Common myeloid progenitor, CD34-positive (primary cell): Measurements from ENCODE around the gene LRRC74B.
A peak's percentile ranks its signal among the peaks of the same experiment; 100 is the strongest.

ENCODE experiments used
- CTCF ChIA-PET: fragments of 350-600 bp; sonication (Branson Sonifier 250); formaldehyde crosslinking; loops from one replicate; lab custom pipeline; 2021; ENCODE audit warnings: antibody characterized with exemption; lab: Charles Lee
- POLR2A ChIA-PET: fragments of 350-600 bp; sonication (Branson Sonifier 250); formaldehyde crosslinking; loops from one replicate; lab custom pipeline; 2021; ENCODE audit warnings: antibody characterized with exemption; lab: Charles Lee
- DNase-seq, 3 donors: peaks; one replicate each; pipeline versions ENCODE4 v3.0.0 to v3.0.0-alpha.2; 2013
- H3K27ac ChIP-seq, 2 experiments: 1 replicate in 1 of 2; 2 replicates in 1 of 2; pipeline ENCODE4 v1.7.0; 2013; ENCODE audit warnings: inconsistent platforms in 2 of 2, low read length in 2 of 2, mild to moderate bottlenecking in 2 of 2, low read depth in 1 of 2, moderate library complexity in 1 of 2; ENCODE audit not compliant: severe bottlenecking in 2 of 2, insufficient read depth in 1 of 2, poor library complexity in 1 of 2
- H3K27me3 ChIP-seq, 5 experiments: replicated peaks in 2 of 5; 1 replicate in 3 of 5; 2 replicates in 2 of 5; pipeline versions ENCODE4 v1.6.1 to v1.7.0; 2013; ENCODE audit warnings: low read length in 4 of 5, mild to moderate bottlenecking in 2 of 5, moderate library complexity in 2 of 5, inconsistent platforms in 1 of 5; ENCODE audit not compliant: insufficient read depth in 5 of 5, control insufficient read depth in 4 of 5
- H3K36me3 ChIP-seq, 4 experiments: 1 replicate in 2 of 4; 2 replicates in 2 of 4; pipeline versions ENCODE4 v1.6.1 to v1.7.0; 2013; ENCODE audit warnings: low read length in 3 of 4, control low read depth in 1 of 4, mild to moderate bottlenecking in 1 of 4; ENCODE audit not compliant: control insufficient read depth in 4 of 4, insufficient read depth in 4 of 4
- H3K4me1 ChIP-seq, 4 experiments: 1 replicate in 3 of 4; 2 replicates in 1 of 4; pipeline versions ENCODE4 v1.6.1 to v1.7.1; 2013; ENCODE audit warnings: low read length in 3 of 4, mild to moderate bottlenecking in 3 of 4, control low read depth in 1 of 4, inconsistent platforms in 1 of 4, moderate library complexity in 1 of 4; ENCODE audit not compliant: control insufficient read depth in 4 of 4, insufficient read depth in 4 of 4; ENCODE audit errors: control extremely low read depth in 1 of 4
- H3K4me3 ChIP-seq, 7 experiments: 1 replicate in 4 of 7; 2 replicates in 3 of 7; pipeline versions ENCODE4 v1.5.1 to v1.7.0; 2013; ENCODE audit warnings: mild to moderate bottlenecking in 7 of 7, low read length in 6 of 7, moderate library complexity in 6 of 7, inconsistent platforms in 2 of 7, low read depth in 2 of 7, control low read depth in 1 of 7; ENCODE audit not compliant: insufficient read depth in 4 of 7, control insufficient read depth in 1 of 7; ENCODE audit errors: extremely low read depth in 1 of 7
- H3K9me3 ChIP-seq, 5 experiments: 1 replicate in 4 of 5; 2 replicates in 1 of 5; pipeline versions ENCODE4 v1.6.1 to v1.7.1; 2013; ENCODE audit warnings: low read length in 4 of 5, mild to moderate bottlenecking in 2 of 5, inconsistent platforms in 1 of 5, low read depth in 1 of 5, moderate library complexity in 1 of 5; ENCODE audit not compliant: control insufficient read depth in 4 of 5, insufficient read depth in 2 of 5; ENCODE audit errors: control extremely low read depth in 1 of 5
- WGBS: methylation state at CpG from one replicate; pipeline ENCODE4 v1.1.5; 2013; ENCODE audit not compliant: insufficient coverage; 5-methylcytosine and 5-hydroxymethylcytosine counted together

The LRRC74B gene

GRCh38 chr22:21073482-21073881 lies 27.7 kb downstream of the LRRC74B start:
- H3K4me3 ChIP-seq: no peak overlapping the region
- no peaks in the 10 kb centered on the region for H3K4me1 ChIP-seq
- H3K36me3 ChIP-seq: no peaks in the 10 kb centered on the region
- CTCF ChIA-PET: interaction anchor here (1.8 kb wide), 1 partner anchor 29 kb away, joined by 4 read pairs; no protein-coding TSS in a partner anchor
- WGBS: 96% methylated on average over 5 of the region's 5 CpGs
- POLR2A ChIA-PET: no interaction called here
- peaks cover 0 to 3% (median 0%) of the 10 kb centered on the region in 5 experiments for H3K9me3 ChIP-seq
- no peak for DNase-seq
- H3K27me3 ChIP-seq: peaks cover 0 to 8% (median 0%) of the 10 kb centered on the region in 5 experiments
- no peak overlapping the region for H3K27ac ChIP-seq

GRCh38 chr22:21074102-21074715 lies 28.5 kb downstream of the LRRC74B start:
- whole genome bisulfite sequencing: 73% methylated on average over 5 of the region's 7 CpGs
- Histone ChIP-seq H3K27me3 (peaks cover 0 to 8% (median 0%) of the 10 kb centered on the region in 5 experiments), H3K36me3 (no peaks in the 10 kb centered on the region), H3K27ac (no peak overlapping the region), H3K9me3 (peaks cover 0 to 3% (median 0%) of the 10 kb centered on the region in 5 experiments), H3K4me1 (no peaks in the 10 kb centered on the region), H3K4me3 (no peak overlapping the region)
- POLR2A ChIA-PET: interaction anchor here (0.6 kb wide), 1 partner anchor 280 kb away, joined by 3 read pairs; no protein-coding TSS in a partner anchor
- CTCF ChIA-PET: no interaction called here
- peak in 2 of 3 donors; percentile 22 to 25 for DNase-seq

GRCh38 chr22:21075516-21076138 lies 29.9 kb downstream of the LRRC74B start:
- Histone ChIP-seq H3K9me3 (peaks cover 0 to 3% (median 0%) of the 10 kb centered on the region in 5 experiments), H3K4me1 (no peaks in the 10 kb centered on the region), H3K27ac (no peak overlapping the region), H3K27me3 (peaks cover 0 to 5% (median 0%) of the 10 kb centered on the region in 5 experiments), H3K4me3 (no peak overlapping the region), H3K36me3 (no peaks in the 10 kb centered on the region)
- ChIA-PET CTCF (interaction anchor here (0.6 to 0.7 kb wide), 2 partner anchors 27 to 876 kb away, joined by 3 to 4 read pairs; no protein-coding TSS in a partner anchor), POLR2A (no interaction called here)
- 96% methylated on average over 11 of the region's 14 CpGs for WGBS
- DNase-seq: no peak

- Histone ChIP-seq H3K4me1 (no peaks in the 10 kb centered on the region), H3K27me3 (no peaks in the 10 kb centered on the region), H3K4me3 (no peak overlapping the region), H3K27ac (no peak overlapping the region), H3K36me3 (no peaks in the 10 kb centered on the region), H3K9me3 (no peaks in the 10 kb centered on the region)
- POLR2A ChIA-PET: no interaction called here
- DNase-seq: no peak
- 96% methylated on average over 14 of the region's 21 CpGs for WGBS
- CTCF ChIA-PET: interaction anchor here (1.3 kb wide), 1 partner anchor 25 kb away, joined by 4 read pairs; no protein-coding TSS in a partner anchor
Observed at GRCh38 chr22:21076912-21077625, 31.3 kb downstream of the LRRC74B start.

- no peak for DNase-seq
- H3K9me3 ChIP-seq: no peaks in the 10 kb centered on the region
- no peaks in the 10 kb centered on the region for H3K4me1 ChIP-seq
- WGBS: 90% methylated on average over 13 of the region's 16 CpGs
- H3K27me3 ChIP-seq: no peaks in the 10 kb centered on the region
- no peaks in the 10 kb centered on the region for H3K36me3 ChIP-seq
- ChIA-PET POLR2A (no interaction called here), CTCF (no interaction called here)
- no peak overlapping the region for H3K4me3 ChIP-seq
- no peak overlapping the region for H3K27ac ChIP-seq
Observed at GRCh38 chr22:21077884-21078508, 32.2 kb downstream of the LRRC74B start.

- DNase-seq: no peak
- 90% methylated on average over 11 of the region's 11 CpGs for WGBS
- Histone ChIP-seq H3K4me3 (no peak overlapping the region), H3K27ac (no peak overlapping the region), H3K36me3 (no peaks in the 10 kb centered on the region), H3K9me3 (no peaks in the 10 kb centered on the region), H3K27me3 (no peaks in the 10 kb centered on the region), H3K4me1 (no peaks in the 10 kb centered on the region)
- POLR2A ChIA-PET: no interaction called here
- CTCF ChIA-PET: no interaction called here
Observed at GRCh38 chr22:21078916-21079315, 33.2 kb downstream of the LRRC74B start.
